Osteoblast (primary cell): Measurements from ENCODE around the gene TAS1R2. TPM values are rescaled to one million over a fixed set of nuclear protein-coding genes. Genes with fewer than 3 reads are reported as not detected.

Experiments used
- DNase-seq: peaks from one replicate; pipeline ENCODE4 v3.0.0; 2011; ENCODE audit warnings: low spot score, mixed read lengths; ENCODE audit not compliant: insufficient read length; ENCODE audit errors: missing footprints
- H2AFZ ChIP-seq: 2 replicates; pipeline ENCODE4 v1.6.0; 2011; ENCODE audit warnings: mild to moderate bottlenecking, low read length
- H3K27ac ChIP-seq: 2 replicates; pipeline ENCODE4 v1.5.1; 2011; ENCODE audit warnings: mild to moderate bottlenecking, low read depth, low read length, moderate library complexity
- H3K27me3 ChIP-seq: 2 replicates; pipeline ENCODE4 v1.6.0; 2012; ENCODE audit warnings: mild to moderate bottlenecking, control low read depth, inconsistent platforms, low read length, moderate library complexity; ENCODE audit not compliant: insufficient read depth
- H3K36me3 ChIP-seq: 2 replicates; pipeline ENCODE4 v1.5.1; 2011; ENCODE audit warnings: mild to moderate bottlenecking, low read length, control low read depth, moderate library complexity; ENCODE audit not compliant: insufficient read depth
- H3K4me1 ChIP-seq: 2 replicates; pipeline ENCODE4 v1.5.1; 2011; ENCODE audit warnings: mild to moderate bottlenecking, low read length, control low read depth, moderate library complexity; ENCODE audit not compliant: insufficient read depth
- H3K4me2 ChIP-seq: 2 replicates; pipeline ENCODE4 v1.6.0; 2011; ENCODE audit warnings: mild to moderate bottlenecking, low read length; ENCODE audit not compliant: insufficient read depth
- H3K4me3 ChIP-seq: fragments of 200-600 bp; sonication (generic); 3 replicates; pipeline ENCODE4 v1.5.1; 2012; ENCODE audit warnings: mild to moderate bottlenecking, low read length, inconsistent platforms; ENCODE audit not compliant: insufficient read depth
- H3K79me2 ChIP-seq: 2 replicates; pipeline ENCODE4 v1.6.0; 2012; ENCODE audit warnings: mild to moderate bottlenecking, low read length, control low read depth, inconsistent platforms; ENCODE audit not compliant: insufficient read depth
- H3K9me3 ChIP-seq: 2 replicates; pipeline ENCODE4 v1.5.1; 2011; ENCODE audit warnings: low read depth, low read length, control low read depth
- H4K20me1 ChIP-seq: 2 replicates; pipeline ENCODE4 v1.6.0; 2012; ENCODE audit warnings: mild to moderate bottlenecking, low read length, control low read depth; ENCODE audit not compliant: insufficient read depth
- total RNA-seq: library from RNA; depleted of rRNA; stranded (reverse); fragments of >200 nt; gene quantifications from 2 replicates; pipeline ENCODE4 v1.2.3, GENCODE V29; 2012
- TF ChIP-seq, protein P1 (sequence below): IDR thresholded peaks from 2 replicates; pipeline ENCODE4 v1.5.1; 2011; ENCODE audit warnings: mild to moderate bottlenecking, low read depth, low read length, moderate library complexity; ENCODE audit errors: extremely low read depth

TAS1R2 gene
- total RNA-seq, 1 donor, result not detected

- H3K4me2 ChIP-seq, result no peak overlapping the region
- TF ChIP-seq, protein P1, sequence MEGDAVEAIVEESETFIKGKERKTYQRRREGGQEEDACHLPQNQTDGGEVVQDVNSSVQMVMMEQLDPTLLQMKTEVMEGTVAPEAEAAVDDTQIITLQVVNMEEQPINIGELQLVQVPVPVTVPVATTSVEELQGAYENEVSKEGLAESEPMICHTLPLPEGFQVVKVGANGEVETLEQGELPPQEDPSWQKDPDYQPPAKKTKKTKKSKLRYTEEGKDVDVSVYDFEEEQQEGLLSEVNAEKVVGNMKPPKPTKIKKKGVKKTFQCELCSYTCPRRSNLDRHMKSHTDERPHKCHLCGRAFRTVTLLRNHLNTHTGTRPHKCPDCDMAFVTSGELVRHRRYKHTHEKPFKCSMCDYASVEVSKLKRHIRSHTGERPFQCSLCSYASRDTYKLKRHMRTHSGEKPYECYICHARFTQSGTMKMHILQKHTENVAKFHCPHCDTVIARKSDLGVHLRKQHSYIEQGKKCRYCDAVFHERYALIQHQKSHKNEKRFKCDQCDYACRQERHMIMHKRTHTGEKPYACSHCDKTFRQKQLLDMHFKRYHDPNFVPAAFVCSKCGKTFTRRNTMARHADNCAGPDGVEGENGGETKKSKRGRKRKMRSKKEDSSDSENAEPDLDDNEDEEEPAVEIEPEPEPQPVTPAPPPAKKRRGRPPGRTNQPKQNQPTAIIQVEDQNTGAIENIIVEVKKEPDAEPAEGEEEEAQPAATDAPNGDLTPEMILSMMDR, result no peak
- H3K27me3 ChIP-seq, result no peaks in the 10 kb centered on the region
- no peak overlapping the region for H3K4me3 ChIP-seq
- no peaks in the 10 kb centered on the region for H3K79me2 ChIP-seq
- no peaks in the 10 kb centered on the region for H4K20me1 ChIP-seq
- peak; percentile 23 for DNase-seq
- no peak overlapping the region for H3K27ac ChIP-seq
- H3K9me3 ChIP-seq, result no peaks in the 10 kb centered on the region
- no peaks in the 10 kb centered on the region for H3K4me1 ChIP-seq
- H3K36me3 ChIP-seq, result no peaks in the 10 kb centered on the region
- no peak overlapping the region for H2AFZ ChIP-seq
Measured at GRCh38 chr1:18858070-18858688, 1.3 kb downstream of the TAS1R2 start.

DNA sequence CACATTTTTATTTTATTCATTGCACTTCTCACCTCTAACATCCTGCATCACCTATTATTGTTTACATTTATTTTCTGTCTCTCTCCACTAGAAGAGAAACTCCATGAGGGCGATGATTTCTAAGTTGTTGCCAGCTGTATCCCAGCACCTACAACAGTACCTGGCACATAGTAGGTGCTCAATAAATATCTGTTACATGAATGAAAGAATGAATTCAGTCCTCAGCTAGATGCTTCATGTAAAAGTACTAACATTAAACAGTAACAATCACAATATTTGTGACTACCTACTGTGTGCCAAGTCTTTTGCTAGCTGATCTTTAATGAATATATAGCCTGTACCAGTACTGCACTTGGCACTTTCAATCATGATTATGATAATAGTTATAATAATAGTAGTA is 3.0 kb downstream of the TAS1R2 start:
- Histone ChIP-seq H2AFZ (no peak overlapping the region), H3K27me3 (peaks cover 4% of the 10 kb centered on the region), H4K20me1 (no peaks in the 10 kb centered on the region), H3K9me3 (no peaks in the 10 kb centered on the region), H3K4me2 (no peak overlapping the region), H3K4me3 (no peak overlapping the region), H3K27ac (no peak overlapping the region), H3K36me3 (no peaks in the 10 kb centered on the region), H3K4me1 (no peaks in the 10 kb centered on the region), H3K79me2 (no peaks in the 10 kb centered on the region)
- TF ChIP-seq, protein P1, result no peak
- peak; percentile 35 for DNase-seq

GRCh38 chr1:18855573-18855972 is 3.9 kb downstream of the TAS1R2 start:
- no peak overlapping the region for H3K4me2 ChIP-seq
- no peaks in the 10 kb centered on the region for H3K36me3 ChIP-seq
- H3K27ac ChIP-seq, result no peak overlapping the region
- H3K4me3 ChIP-seq, result no peak overlapping the region
- DNase-seq, result peak; percentile 79
- no peaks in the 10 kb centered on the region for H4K20me1 ChIP-seq
- H3K4me1 ChIP-seq, result no peaks in the 10 kb centered on the region
- H2AFZ ChIP-seq, result no peak overlapping the region
- H3K27me3 ChIP-seq, result peaks cover 4% of the 10 kb centered on the region
- TF ChIP-seq, protein P1, result no peak
- no peaks in the 10 kb centered on the region for H3K79me2 ChIP-seq
- no peaks in the 10 kb centered on the region for H3K9me3 ChIP-seq

DNA sequence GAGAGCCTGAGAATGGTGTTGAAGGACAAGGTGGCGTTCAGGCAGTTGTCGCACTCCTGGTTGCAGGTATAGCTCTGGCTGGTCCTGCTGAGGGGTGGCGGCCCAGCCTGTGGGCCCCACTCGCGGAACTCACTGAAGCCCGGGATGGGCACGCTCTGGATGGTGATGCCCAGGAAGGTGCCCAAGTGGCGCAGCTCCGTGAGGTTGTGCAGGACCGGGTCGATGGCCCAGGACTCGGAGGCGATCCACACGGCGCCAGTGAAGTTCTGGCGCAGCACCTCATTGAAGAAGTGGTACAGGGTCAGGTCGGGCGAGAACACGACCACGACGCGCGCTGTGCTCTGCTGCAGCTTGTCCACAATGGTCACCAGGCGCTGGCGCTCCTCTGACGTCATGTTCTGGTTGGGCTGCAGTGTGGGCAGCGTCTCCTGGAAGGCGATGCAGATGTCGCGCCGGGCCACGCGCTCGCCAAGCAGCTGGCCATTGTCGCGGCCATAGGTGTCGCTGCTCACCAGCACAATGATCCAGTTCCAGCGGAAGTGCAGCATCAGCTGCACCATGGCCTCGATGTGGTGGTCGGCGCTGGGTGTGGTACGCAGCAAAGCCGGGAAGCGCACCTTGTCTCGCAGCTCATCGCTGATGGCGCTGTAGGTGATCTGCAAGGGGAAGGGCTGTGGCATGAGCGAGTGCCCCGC is 5.0 kb downstream of the TAS1R2 start:
- peak; percentile 9 for DNase-seq
- no peak overlapping the region for H3K4me2 ChIP-seq
- no peak overlapping the region for H2AFZ ChIP-seq
- H3K4me3 ChIP-seq, result no peak overlapping the region
- no peak overlapping the region for H3K27ac ChIP-seq
- no peaks in the 10 kb centered on the region for H3K9me3 ChIP-seq
- no peaks in the 10 kb centered on the region for H4K20me1 ChIP-seq
- no peaks in the 10 kb centered on the region for H3K36me3 ChIP-seq
- TF ChIP-seq, protein P1, result no peak
- peaks cover 4% of the 10 kb centered on the region for H3K27me3 ChIP-seq
- no peaks in the 10 kb centered on the region for H3K4me1 ChIP-seq
- no peaks in the 10 kb centered on the region for H3K79me2 ChIP-seq
